Tibial nerve (tissue), 4 donors: ENCODE results near the gene PIK3CB. TPM values are rescaled to one million over a fixed set of nuclear protein-coding genes. Genes with fewer than 3 reads are reported as not detected.
"Not testable (repeated sequence)": the region's sequence is repeated elsewhere in the genome, so short reads cannot be mapped to it uniquely, and the experiment has no call there.

Experiments
- DNase-seq, 2 donors: peaks; one replicate each; pipeline ENCODE4 v3.0.0-alpha.2; 2019; ENCODE audit warnings: low spot score in 2 of 2
- H3K27ac ChIP-seq, 4 donors: fragments of 200-600 bp; sonication (generic) in 3 of 4; one replicate each; pipeline ENCODE4 v1.5.1; 2017 to 2019; ENCODE audit warnings: mild to moderate bottlenecking in 1 of 4
- H3K27me3 ChIP-seq, 2 donors: fragments of 200-600 bp; sonication (generic) in 1 of 2; one replicate each; pipeline versions ENCODE4 v1.5.1 to v1.6.0; 2017 to 2019
- H3K36me3 ChIP-seq, 3 donors: fragments of 200-600 bp; sonication (generic); one replicate each; pipeline ENCODE4 v1.5.1; 2018 to 2019
- H3K4me1 ChIP-seq, 4 donors: fragments of 200-600 bp; sonication (generic) in 3 of 4; one replicate each; pipeline ENCODE4 v1.5.1; 2017 to 2019
- H3K4me3 ChIP-seq, 4 donors: fragments of 200-600 bp; sonication (generic) in 3 of 4; one replicate each; pipeline ENCODE4 v1.5.1; 2017 to 2019; ENCODE audit warnings: mild to moderate bottlenecking in 1 of 4, moderate library complexity in 1 of 4
- H3K9me3 ChIP-seq, 4 donors: fragments of 200-600 bp; sonication (generic) in 3 of 4; one replicate each; pipeline ENCODE4 v1.5.1; 2017 to 2019
- EP300 ChIP-seq, 2 donors: sonication (generic); formaldehyde crosslinking; IDR thresholded peaks; one replicate each; pipeline ENCODE4 v1.6.1; 2017; ENCODE audit warnings: antibody characterized with exemption in 2 of 2, mild to moderate bottlenecking in 1 of 2
- POLR2A ChIP-seq, 2 donors: fragments of 450-650 bp; IDR thresholded peaks; one replicate each; pipeline ENCODE4 v1.6.1; 2017; ENCODE audit warnings: antibody characterized with exemption in 2 of 2, mild to moderate bottlenecking in 2 of 2, moderate library complexity in 2 of 2
- WGBS, 2 donors: methylation state at CpG; one replicate each; pipeline ENCODE4 v1.1.5; 2018; 5-methylcytosine and 5-hydroxymethylcytosine counted together
- total RNA-seq, 4 donors: library from RNA; depleted of rRNA; stranded (reverse); fragments of >200 nt; gene quantifications; one replicate each; pipeline ENCODE4 v1.1.0, GENCODE V29; 2016
- TF ChIP-seq, protein P1 (sequence below), 5 experiments: fragments of 200-600 bp in 3 of 5; fragments of 450-650 bp in 2 of 5; sonication (generic) in 3 of 5; IDR thresholded peaks; one replicate each; pipeline ENCODE4 v1.5.1; 2016 to 2019; ENCODE audit warnings: antibody characterized with exemption in 5 of 5, mild to moderate bottlenecking in 3 of 5, moderate library complexity in 2 of 5

PIK3CB gene
- total RNA-seq, 4 donors from 2014 or later, result 11.2 to 32.1 (median 27.2) TPM

GRCh38 chr3:138748190-138748589 lies 86.5 kb downstream of the PIK3CB start:
- TF ChIP-seq, protein P1, sequence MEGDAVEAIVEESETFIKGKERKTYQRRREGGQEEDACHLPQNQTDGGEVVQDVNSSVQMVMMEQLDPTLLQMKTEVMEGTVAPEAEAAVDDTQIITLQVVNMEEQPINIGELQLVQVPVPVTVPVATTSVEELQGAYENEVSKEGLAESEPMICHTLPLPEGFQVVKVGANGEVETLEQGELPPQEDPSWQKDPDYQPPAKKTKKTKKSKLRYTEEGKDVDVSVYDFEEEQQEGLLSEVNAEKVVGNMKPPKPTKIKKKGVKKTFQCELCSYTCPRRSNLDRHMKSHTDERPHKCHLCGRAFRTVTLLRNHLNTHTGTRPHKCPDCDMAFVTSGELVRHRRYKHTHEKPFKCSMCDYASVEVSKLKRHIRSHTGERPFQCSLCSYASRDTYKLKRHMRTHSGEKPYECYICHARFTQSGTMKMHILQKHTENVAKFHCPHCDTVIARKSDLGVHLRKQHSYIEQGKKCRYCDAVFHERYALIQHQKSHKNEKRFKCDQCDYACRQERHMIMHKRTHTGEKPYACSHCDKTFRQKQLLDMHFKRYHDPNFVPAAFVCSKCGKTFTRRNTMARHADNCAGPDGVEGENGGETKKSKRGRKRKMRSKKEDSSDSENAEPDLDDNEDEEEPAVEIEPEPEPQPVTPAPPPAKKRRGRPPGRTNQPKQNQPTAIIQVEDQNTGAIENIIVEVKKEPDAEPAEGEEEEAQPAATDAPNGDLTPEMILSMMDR (IDR thresholded peaks at IDR 0.05), result no peak
- no peaks in the 10 kb centered on the region for H3K27me3 ChIP-seq
- no peaks in the 10 kb centered on the region for H3K9me3 ChIP-seq
- H3K4me3 ChIP-seq, result no peak overlapping the region
- no peak overlapping the region for H3K27ac ChIP-seq
- no peaks in the 10 kb centered on the region for H3K4me1 ChIP-seq
- H3K36me3 ChIP-seq, result peaks cover 0 to 13% (median 0%) of the 10 kb centered on the region in 3 donors
- 90 to 91% methylated on average over 2 of the region's 2 CpGs for WGBS, 2 donors
- DNase-seq, result no peak

DNA sequence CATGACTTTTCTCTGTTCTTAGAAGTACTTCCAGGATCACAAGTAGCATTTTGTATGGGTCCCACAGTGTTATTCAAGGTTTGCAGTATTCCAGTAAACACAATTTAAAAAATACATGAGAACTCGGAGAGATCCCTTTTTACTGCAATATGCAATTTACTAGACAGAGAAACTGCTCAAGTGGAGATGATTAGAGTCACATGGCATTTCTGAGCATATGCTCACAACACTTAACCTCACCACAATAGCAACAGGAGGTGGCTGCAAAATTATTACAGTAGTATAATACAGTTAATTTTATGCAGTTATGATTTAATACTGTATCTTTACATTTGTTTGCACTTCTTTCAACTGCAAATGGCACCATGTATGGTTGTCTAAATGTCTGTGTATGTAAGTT lies 87.5 kb downstream of the PIK3CB start:
- Histone ChIP-seq H3K36me3 (peaks cover 0 to 4% (median 0%) of the 10 kb centered on the region in 3 donors), H3K4me3 (no peak overlapping the region), H3K4me1 (no peaks in the 10 kb centered on the region), H3K9me3 (no peaks in the 10 kb centered on the region), H3K27me3 (no peaks in the 10 kb centered on the region), H3K27ac (no peak overlapping the region)
- WGBS, 2 donors, result 69 to 84% methylated on average over 1 of the region's 1 CpG
- no peak for DNase-seq
- TF ChIP-seq EP300 (IDR thresholded peaks at IDR 0.05), result no peak

GRCh38 chr3:138740072-138740471 lies 94.7 kb downstream of the PIK3CB start:
- H3K36me3 ChIP-seq, result peaks cover 0 to 38% (median 6%) of the 10 kb centered on the region in 3 donors
- H3K9me3 ChIP-seq, result no peaks in the 10 kb centered on the region
- no peak for DNase-seq
- H3K4me3 ChIP-seq, result no peak overlapping the region
- H3K27me3 ChIP-seq, result no peaks in the 10 kb centered on the region
- WGBS, 2 donors, result 89 to 93% methylated on average over 5 of the region's 5 CpGs
- no peaks in the 10 kb centered on the region for H3K4me1 ChIP-seq
- TF ChIP-seq EP300 (IDR thresholded peaks at IDR 0.05), result no peak
- TF ChIP-seq POLR2A (IDR thresholded peaks at IDR 0.05), result no peak
- TF ChIP-seq, protein P1 (IDR thresholded peaks at IDR 0.05), result no peak
- no peak overlapping the region for H3K27ac ChIP-seq

DNA sequence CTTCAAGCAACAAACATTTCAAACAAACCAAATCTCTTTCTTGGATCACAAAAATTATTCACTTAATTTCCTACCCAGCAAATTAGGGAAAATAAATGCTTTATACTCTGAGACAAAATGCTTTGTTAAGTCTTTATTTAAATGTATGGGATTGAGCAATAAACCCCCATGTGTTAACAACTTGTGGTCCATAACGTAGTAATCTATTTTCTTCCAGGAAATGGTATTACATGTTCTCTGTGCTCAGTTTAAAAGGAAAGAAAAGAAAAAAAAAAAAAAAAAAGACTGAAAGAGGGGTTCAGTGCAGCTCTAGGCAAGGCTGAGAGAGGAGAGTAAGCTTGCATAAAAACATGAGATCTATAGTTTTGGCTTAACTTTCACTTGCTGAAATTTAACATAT lies 102.3 kb downstream of the PIK3CB start:
- Histone ChIP-seq H3K36me3 (peaks cover 0 to 33% (median 0%) of the 10 kb centered on the region in 3 donors), H3K27me3 (no peaks in the 10 kb centered on the region), H3K9me3 (no peaks in the 10 kb centered on the region), H3K4me1 (no peaks in the 10 kb centered on the region), H3K27ac (no peak overlapping the region), H3K4me3 (no peak overlapping the region)
- 53 to 56% methylated on average over 1 of the region's 1 CpG for WGBS, 2 donors
- no peak for DNase-seq
- no peak for TF ChIP-seq POLR2A (IDR thresholded peaks at IDR 0.05)
- TF ChIP-seq EP300 (IDR thresholded peaks at IDR 0.05), result no peak
- TF ChIP-seq, protein P1 (IDR thresholded peaks at IDR 0.05), result no peak

DNA sequence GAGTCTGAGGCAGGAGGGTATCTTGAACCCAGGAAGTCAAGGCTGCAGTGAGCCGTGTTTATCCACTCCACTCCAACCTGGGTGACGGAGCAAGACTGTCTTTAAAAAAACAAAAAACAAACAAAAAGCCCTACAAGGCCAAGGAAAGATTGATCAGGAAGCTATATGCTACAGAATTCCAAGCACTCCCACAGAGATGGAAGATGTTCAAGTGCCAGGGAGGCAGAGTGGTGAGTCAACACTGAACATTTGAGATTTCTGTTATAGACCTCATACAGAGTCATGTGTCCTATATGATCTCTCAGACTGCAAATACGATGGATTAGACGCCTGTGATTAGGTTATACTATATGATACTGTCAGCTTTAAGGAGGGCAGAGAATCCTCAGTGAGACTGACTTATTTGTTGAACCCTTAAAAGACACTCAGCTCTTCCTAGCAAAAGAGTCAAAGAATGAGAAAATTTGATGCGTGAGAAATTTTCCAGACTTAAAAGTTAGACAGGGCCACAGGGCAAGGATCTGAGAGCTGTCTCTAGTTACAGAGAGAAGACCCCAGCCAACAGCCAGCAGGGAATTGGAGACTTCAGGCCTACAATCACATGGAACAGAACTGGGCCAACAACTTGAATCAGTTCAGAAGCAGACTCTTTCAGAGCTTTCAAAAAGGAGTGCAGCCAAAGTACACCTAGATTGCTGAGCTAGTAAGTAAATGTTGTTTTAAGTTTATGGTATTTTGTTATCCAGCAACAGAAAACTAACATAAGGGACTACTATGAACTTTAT lies 107.6 kb downstream of the PIK3CB start:
- no peak overlapping the region for H3K4me3 ChIP-seq
- no peaks in the 10 kb centered on the region for H3K27me3 ChIP-seq
- H3K27ac ChIP-seq, result no peak overlapping the region
- peaks cover 0 to 6% (median 0%) of the 10 kb centered on the region in 3 donors for H3K36me3 ChIP-seq
- no peaks in the 10 kb centered on the region for H3K4me1 ChIP-seq
- TF ChIP-seq POLR2A (IDR thresholded peaks at IDR 0.05), result no peak
- TF ChIP-seq EP300 (IDR thresholded peaks at IDR 0.05), result no peak
- TF ChIP-seq, protein P1 (IDR thresholded peaks at IDR 0.05), result no peak
- 87% methylated on average over 5 of the region's 5 CpGs for WGBS, 2 donors
- no peaks in the 10 kb centered on the region for H3K9me3 ChIP-seq
- DNase-seq, result no peak

DNA sequence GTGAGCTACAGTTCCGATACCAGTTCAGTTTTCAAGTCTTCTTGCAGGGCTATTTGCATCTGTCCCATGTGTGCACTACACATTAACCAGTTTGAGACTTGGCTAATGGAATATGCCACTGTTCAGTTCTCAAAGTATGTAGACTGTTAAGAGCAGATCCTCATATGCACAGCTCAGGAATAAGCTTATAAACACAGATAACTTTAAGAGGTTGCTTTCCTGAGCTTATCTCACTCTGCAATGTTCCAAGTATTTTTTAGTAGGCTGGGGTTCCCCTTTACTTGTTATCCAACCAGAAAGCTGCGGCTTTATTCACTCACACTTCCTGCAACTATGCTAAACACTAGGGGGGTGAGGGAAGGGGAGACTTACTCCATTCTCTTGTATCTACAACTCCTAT lies 108.7 kb downstream of the PIK3CB start:
- DNase-seq, H3K27me3 ChIP-seq, H3K36me3 ChIP-seq, H3K27ac ChIP-seq, H3K9me3 ChIP-seq, H3K4me3 ChIP-seq, H3K4me1 ChIP-seq: not testable (repeated sequence)
- 76 to 80% methylated on average over 2 of the region's 2 CpGs for WGBS, 2 donors
